ENCODE data around the gene CES4A. TPM values are rescaled to one million over a fixed set of nuclear protein-coding genes. Genes with fewer than 3 reads are reported as not detected.
A peak's percentile ranks its signal among the peaks of the same experiment; 100 is the strongest.

The CES4A gene
- 10 to 100 TPM in 2 of 4 donors, 1 to 10 TPM in 2; 6.0 to 41.3 (median 10.4) TPM for total RNA-seq
- polyA plus RNA-seq: 1 to 10 TPM; 4.2 to 5.5 (median 4.4) TPM
- long read RNA-seq, donor 1, partial matches to known transcripts: 2 of 4 reads
- long read RNA-seq, donor 1, other reads (novel, unspliced or antisense): 1 of 4 reads
- long read RNA-seq, donor 2, partial matches to known transcripts: 4 of 15 reads
- long read RNA-seq, donor 2, other reads (novel, unspliced or antisense): 11 of 15 reads

DNA sequence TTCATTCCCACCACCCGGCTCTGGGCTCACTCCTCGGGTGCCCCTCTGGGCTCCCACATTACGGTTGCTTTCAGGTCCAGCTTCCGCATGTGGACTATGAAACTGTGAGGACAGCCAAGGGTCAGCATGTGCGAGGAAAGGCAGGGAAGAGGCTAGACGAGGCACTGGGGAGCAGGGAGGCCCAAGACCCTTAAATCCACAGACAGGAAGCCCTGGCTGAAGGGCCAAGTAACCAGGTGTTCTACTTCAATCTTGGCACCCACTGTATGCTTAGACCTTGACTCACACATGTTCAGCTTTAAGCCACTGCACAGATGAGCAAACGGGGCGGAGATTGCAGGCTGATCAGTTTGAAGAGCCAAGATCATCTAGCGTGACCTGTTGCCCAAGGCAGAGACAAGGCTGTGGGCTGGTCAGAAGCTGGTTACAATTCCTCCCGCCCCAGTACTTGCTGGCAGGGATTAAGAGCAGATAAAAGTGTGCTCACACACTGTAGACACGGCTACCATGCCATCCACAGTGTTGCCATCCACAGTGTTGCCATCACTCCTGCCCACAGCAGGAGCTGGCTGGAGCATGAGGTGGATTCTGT, at the start of gene CES4A:
TSS of gene CES4A (plus strand) at position 393 of the 592 bp plus-strand sequence. CDS start at position 577, 184 bp downstream.
- peak in 1 of 2 donors; percentile 36 for DNase-seq
- peak; percentile 71 to 93 (median 85) for ATAC-seq
- TF ChIP-seq, protein P1, sequence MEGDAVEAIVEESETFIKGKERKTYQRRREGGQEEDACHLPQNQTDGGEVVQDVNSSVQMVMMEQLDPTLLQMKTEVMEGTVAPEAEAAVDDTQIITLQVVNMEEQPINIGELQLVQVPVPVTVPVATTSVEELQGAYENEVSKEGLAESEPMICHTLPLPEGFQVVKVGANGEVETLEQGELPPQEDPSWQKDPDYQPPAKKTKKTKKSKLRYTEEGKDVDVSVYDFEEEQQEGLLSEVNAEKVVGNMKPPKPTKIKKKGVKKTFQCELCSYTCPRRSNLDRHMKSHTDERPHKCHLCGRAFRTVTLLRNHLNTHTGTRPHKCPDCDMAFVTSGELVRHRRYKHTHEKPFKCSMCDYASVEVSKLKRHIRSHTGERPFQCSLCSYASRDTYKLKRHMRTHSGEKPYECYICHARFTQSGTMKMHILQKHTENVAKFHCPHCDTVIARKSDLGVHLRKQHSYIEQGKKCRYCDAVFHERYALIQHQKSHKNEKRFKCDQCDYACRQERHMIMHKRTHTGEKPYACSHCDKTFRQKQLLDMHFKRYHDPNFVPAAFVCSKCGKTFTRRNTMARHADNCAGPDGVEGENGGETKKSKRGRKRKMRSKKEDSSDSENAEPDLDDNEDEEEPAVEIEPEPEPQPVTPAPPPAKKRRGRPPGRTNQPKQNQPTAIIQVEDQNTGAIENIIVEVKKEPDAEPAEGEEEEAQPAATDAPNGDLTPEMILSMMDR (IDR thresholded peaks at IDR 0.05): no peak
- no peaks in the 10 kb centered on the region for H3K36me3 ChIP-seq (ENCODE audit: insufficient read depth in 1 of 2, low read depth in 1 of 2)
- no peaks in the 10 kb centered on the region for H3K9me3 ChIP-seq
- H3K4me3 ChIP-seq: no peak within 1 kb of the TSS
- H3K27me3 ChIP-seq (ENCODE audit: insufficient read depth in 3 of 3, low read length in 2 of 3): no peaks in the 10 kb centered on the region
- 48 to 57% (median 49%) methylated on average over 11 of the region's 11 CpGs for WGBS, 3 donors
- no peak within 1 kb of the TSS for H3K27ac ChIP-seq
- intact Hi-C loops (cut with DNase I): no loop called here
- no peaks in the 10 kb centered on the region for H3K4me1 ChIP-seq

DNA sequence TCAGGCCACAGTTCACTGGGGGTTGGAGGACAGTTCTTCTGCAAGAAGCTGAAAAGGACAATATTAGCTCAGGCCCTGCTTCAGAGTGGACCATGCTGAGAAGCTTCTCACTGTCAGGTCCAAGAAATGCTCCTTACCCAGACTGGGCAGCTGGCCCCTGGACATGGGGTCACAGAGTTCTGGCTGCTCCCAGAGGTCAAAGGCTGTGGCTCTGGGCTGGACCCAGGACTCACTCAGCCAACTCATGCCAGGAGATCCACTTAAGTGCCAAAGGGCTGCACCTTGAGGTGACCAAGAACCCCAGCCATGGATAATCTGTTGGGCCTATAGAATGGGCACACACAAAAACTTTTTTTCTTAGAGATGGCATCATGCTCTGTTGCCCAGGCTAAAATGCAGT, 49.0 kb upstream of the CES4A start:
- TF ChIP-seq, protein P1 (IDR thresholded peaks at IDR 0.05): no peak
- H3K4me3 ChIP-seq: no peak overlapping the region
- no peaks in the 10 kb centered on the region for H3K27me3 ChIP-seq (ENCODE audit: insufficient read depth in 3 of 3, low read length in 2 of 3)
- DNase-seq: peak in 1 of 2 donors; percentile 37
- H3K4me1 ChIP-seq: peaks cover 16% of the 10 kb centered on the region
- no peak for ATAC-seq
- H3K27ac ChIP-seq: no peak overlapping the region
- H3K9me3 ChIP-seq: no peaks in the 10 kb centered on the region
- H3K36me3 ChIP-seq (ENCODE audit: insufficient read depth in 1 of 2, low read depth in 1 of 2): peaks cover 3 to 82% of the 10 kb centered on the region in 2 donors
- intact Hi-C loops (cut with DNase I): no loop called here

DNA sequence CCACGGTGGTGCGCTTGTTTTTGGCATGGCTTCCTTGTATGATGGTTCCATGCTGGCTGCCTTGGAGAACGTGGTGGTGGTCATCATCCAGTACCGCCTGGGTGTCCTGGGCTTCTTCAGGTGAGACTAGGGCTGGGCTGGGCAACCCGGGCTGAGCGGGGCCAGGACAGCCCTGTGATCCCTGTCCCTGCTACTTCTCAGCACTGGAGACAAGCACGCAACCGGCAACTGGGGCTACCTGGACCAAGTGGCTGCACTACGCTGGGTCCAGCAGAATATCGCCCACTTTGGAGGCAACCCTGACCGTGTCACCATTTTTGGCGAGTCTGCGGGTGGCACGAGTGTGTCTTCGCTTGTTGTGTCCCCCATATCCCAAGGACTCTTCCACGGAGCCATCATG, 48.2 kb upstream of the CES4A start:
- peaks cover 3 to 85% of the 10 kb centered on the region in 2 donors for H3K36me3 ChIP-seq (ENCODE audit: insufficient read depth in 1 of 2, low read depth in 1 of 2)
- H3K27ac ChIP-seq: no peak overlapping the region
- DNase-seq: peak in 1 of 2 donors; percentile 43
- intact Hi-C loops (cut with DNase I): no loop called here
- H3K27me3 ChIP-seq (ENCODE audit: insufficient read depth in 3 of 3, low read length in 2 of 3): no peaks in the 10 kb centered on the region
- 93 to 95% (median 93%) methylated on average over 16 of the region's 16 CpGs for WGBS, 3 donors
- no peak overlapping the region for H3K4me3 ChIP-seq
- peaks cover 16% of the 10 kb centered on the region for H3K4me1 ChIP-seq
- H3K9me3 ChIP-seq: no peaks in the 10 kb centered on the region
- ATAC-seq: no peak
- TF ChIP-seq, protein P1 (IDR thresholded peaks at IDR 0.05): no peak

DNA sequence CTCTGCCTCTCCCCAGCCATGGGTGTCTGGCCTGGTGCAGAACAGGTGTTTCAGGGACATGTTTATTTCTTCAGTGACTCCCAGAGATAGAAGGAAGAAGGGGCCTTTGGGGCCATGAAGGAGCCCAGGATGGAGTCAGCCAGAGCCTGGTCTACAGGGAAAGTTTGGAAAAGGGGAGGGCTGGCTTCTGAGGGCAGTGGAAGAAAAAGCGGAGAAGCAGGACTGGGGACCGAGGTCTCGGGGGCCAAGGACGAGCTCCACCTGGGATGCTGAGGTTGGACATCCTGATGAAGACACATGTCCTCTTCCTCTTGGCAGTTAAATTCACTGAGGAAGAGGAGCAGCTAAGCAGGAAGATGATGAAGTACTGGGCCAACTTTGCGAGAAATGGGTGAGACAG, 45.4 kb upstream of the CES4A start:
- no peaks in the 10 kb centered on the region for H3K9me3 ChIP-seq
- no peak overlapping the region for H3K27ac ChIP-seq
- no peak overlapping the region for H3K4me3 ChIP-seq
- DNase-seq (peak in 1 of 2 donors; percentile 23), ATAC-seq (no peak)
- no peaks in the 10 kb centered on the region for H3K4me1 ChIP-seq
- TF ChIP-seq, protein P1 (IDR thresholded peaks at IDR 0.05): no peak
- H3K36me3 ChIP-seq (ENCODE audit: insufficient read depth in 1 of 2, low read depth in 1 of 2): peaks cover 3 to 67% of the 10 kb centered on the region in 2 donors
- no peaks in the 10 kb centered on the region for H3K27me3 ChIP-seq (ENCODE audit: insufficient read depth in 3 of 3, low read length in 2 of 3)
- 84 to 95% (median 94%) methylated on average over 5 of the region's 5 CpGs for WGBS, 3 donors
- intact Hi-C loops (cut with DNase I): no loop called here
